Liver (tissue), 9 donors: Measurements from ENCODE around the gene IP6K3. TPM values are rescaled to one million over a fixed set of nuclear protein-coding genes. Genes with fewer than 3 reads are reported as not detected.

ENCODE experiments used
- DNase-seq: peaks from one replicate; pipeline ENCODE4 v3.0.0-alpha.2; 2017; ENCODE audit warnings: low spot score
- H3K27ac ChIP-seq, 2 donors: one replicate each; pipeline ENCODE4 v1.7.0; 2013; ENCODE audit warnings: inconsistent platforms in 2 of 2, low read length in 2 of 2, control low read depth in 1 of 2, low read depth in 1 of 2, mild to moderate bottlenecking in 1 of 2
- H3K27me3 ChIP-seq, 4 donors: one replicate each; pipeline versions ENCODE4 v1.6.1 to v1.7.0; 2013; ENCODE audit warnings: low read length in 3 of 4, inconsistent platforms in 1 of 4, mild to moderate bottlenecking in 1 of 4, moderate library complexity in 1 of 4; ENCODE audit not compliant: control insufficient read depth in 4 of 4, insufficient read depth in 4 of 4
- H3K36me3 ChIP-seq, 4 donors: one replicate each; pipeline versions ENCODE4 v1.6.1 to v1.7.0; 2013; ENCODE audit warnings: low read length in 3 of 4, mild to moderate bottlenecking in 3 of 4, low read depth in 1 of 4, moderate library complexity in 1 of 4; ENCODE audit not compliant: control insufficient read depth in 4 of 4, insufficient read depth in 3 of 4
- H3K4me1 ChIP-seq, 4 donors: one replicate each; pipeline versions ENCODE4 v1.6.1 to v1.7.0; 2013; ENCODE audit warnings: low read length in 3 of 4, mild to moderate bottlenecking in 3 of 4, moderate library complexity in 1 of 4; ENCODE audit not compliant: control insufficient read depth in 4 of 4, insufficient read depth in 4 of 4
- H3K4me3 ChIP-seq, 3 donors: one replicate each; pipeline versions ENCODE4 v1.6.1 to v1.7.0; 2013; ENCODE audit warnings: low read length in 3 of 3, control low read depth in 1 of 3, low read depth in 1 of 3, mild to moderate bottlenecking in 1 of 3
- H3K9ac ChIP-seq, 2 donors: one replicate each; pipeline ENCODE4 v1.7.0; 2013; ENCODE audit warnings: low read length in 2 of 2, mild to moderate bottlenecking in 2 of 2, moderate library complexity in 2 of 2, control low read depth in 1 of 2, low read depth in 1 of 2
- H3K9me3 ChIP-seq, 4 donors: one replicate each; pipeline versions ENCODE4 v1.6.1 to v1.7.0; 2013; ENCODE audit warnings: low read length in 3 of 4; ENCODE audit not compliant: control insufficient read depth in 4 of 4
- ATF3 ChIP-seq: IDR thresholded peaks from 2 replicates; pipeline ENCODE4 v1.6.1; 2016; ENCODE audit warnings: antibody characterized with exemption
- EGR1 ChIP-seq, 2 donors: IDR thresholded peaks; 2 replicates each; pipeline ENCODE4 v1.6.1; 2016 to 2018; ENCODE audit warnings: antibody characterized with exemption in 2 of 2, low read depth in 2 of 2
- FOXA1 ChIP-seq: IDR thresholded peaks from 2 replicates; pipeline ENCODE4 v1.6.1; 2016; ENCODE audit warnings: antibody characterized with exemption
- FOXA2 ChIP-seq: IDR thresholded peaks from 2 replicates; pipeline ENCODE4 v1.6.1; 2016; ENCODE audit warnings: antibody characterized with exemption
- GABPA ChIP-seq, 2 donors: IDR thresholded peaks in 1 of 2; conservative IDR thresholded peaks in 1 of 2; 2 replicates each; pipeline ENCODE4 v1.6.1; 2016; ENCODE audit warnings: antibody characterized with exemption in 2 of 2, mild to moderate bottlenecking in 1 of 2, moderate library complexity in 1 of 2
- HNF4A ChIP-seq, 2 donors: conservative IDR thresholded peaks; 2 replicates each; pipeline ENCODE4 v1.6.1; 2016; ENCODE audit warnings: antibody characterized with exemption in 2 of 2, mild to moderate bottlenecking in 2 of 2
- HNF4G ChIP-seq: IDR thresholded peaks from 2 replicates; pipeline ENCODE4 v1.6.1; 2016; ENCODE audit warnings: antibody characterized with exemption
- JUND ChIP-seq, 2 donors: IDR thresholded peaks; 2 replicates each; pipeline ENCODE4 v1.6.1; 2016; ENCODE audit warnings: antibody characterized with exemption in 2 of 2
- MAX ChIP-seq: IDR thresholded peaks from 2 replicates; pipeline ENCODE4 v1.6.1; 2016; ENCODE audit warnings: antibody characterized with exemption
- NR2F2 ChIP-seq: IDR thresholded peaks from 2 replicates; pipeline ENCODE4 v1.6.1; 2016; ENCODE audit warnings: antibody characterized with exemption
- RAD21 ChIP-seq, 2 donors: IDR thresholded peaks; 2 replicates each; pipeline ENCODE4 v1.6.1; 2016; ENCODE audit warnings: antibody characterized with exemption in 2 of 2, mild to moderate bottlenecking in 2 of 2
- RXRA ChIP-seq, 2 donors: IDR thresholded peaks; 2 replicates each; pipeline ENCODE4 v1.6.1; 2017 to 2018; ENCODE audit warnings: antibody characterized with exemption in 2 of 2, mild to moderate bottlenecking in 1 of 2
- SP1 ChIP-seq: IDR thresholded peaks from 2 replicates; pipeline ENCODE4 v1.6.1; 2018; ENCODE audit warnings: antibody characterized with exemption, mild to moderate bottlenecking
- TAF1 ChIP-seq: conservative IDR thresholded peaks from 2 replicates; pipeline ENCODE4 v1.6.1; 2016; ENCODE audit warnings: antibody characterized with exemption, mild to moderate bottlenecking
- YY1 ChIP-seq: IDR thresholded peaks from 2 replicates; pipeline ENCODE4 v1.6.1; 2016; ENCODE audit warnings: antibody characterized with exemption, mild to moderate bottlenecking
- ZBTB33 ChIP-seq: IDR thresholded peaks from 2 replicates; pipeline ENCODE4 v1.6.1; 2016; ENCODE audit warnings: antibody characterized with exemption
- WGBS: extraction: QIAGEN DNeasy Blood & Tissue Kit; methylation state at CpG from one replicate; pipeline ENCODE4 v1.1.7; 2013; 5-methylcytosine and 5-hydroxymethylcytosine counted together
- polyA plus RNA-seq, 2 donors: library from polyadenylated mRNA; stranded (reverse) in 1 of 2; unstranded in 1 of 2; fragments of 200-250 nt in 1 of 2; fragments of >200 nt in 1 of 2; fragmentation: Nextera tagmentation in 1 of 2; extraction: Ambion mirVana in 1 of 2; gene quantifications; one replicate each; pipeline versions ENCODE4 v1.2.1 to v1.2.3, GENCODE V29; 2013 to 2015
- total RNA-seq, 2 donors: library from RNA; depleted of rRNA; stranded (reverse); fragments of >200 nt; gene quantifications; one replicate each; pipeline ENCODE4 v1.2.3, GENCODE V29; 2014
- TF ChIP-seq, protein P1 (sequence below): IDR thresholded peaks from 2 replicates; pipeline ENCODE4 v1.6.1; 2016; ENCODE audit warnings: antibody characterized with exemption, mild to moderate bottlenecking
- TF ChIP-seq, protein P2 (sequence below): fragments of 150-350 bp; IDR thresholded peaks from 2 replicates; pipeline ENCODE4 v1.5.1; 2017; ENCODE audit warnings: improper control_type of control experiment, low read depth, low read length; ENCODE audit not compliant: missing input control
- donor health status: healthy.
- donor health status: healthy.
- donor health status: healthy.
- donor health status: healthy.
- donor health status: healthy.

IP6K3 gene
- total and polyA plus RNA-seq, 4 donors: 1.5 to 12.9 (median 6.7) TPM

GRCh38 chr6:33713786-33714185, 32.9 kb downstream of the IP6K3 start (continued):
- TF ChIP-seq, protein P1, sequence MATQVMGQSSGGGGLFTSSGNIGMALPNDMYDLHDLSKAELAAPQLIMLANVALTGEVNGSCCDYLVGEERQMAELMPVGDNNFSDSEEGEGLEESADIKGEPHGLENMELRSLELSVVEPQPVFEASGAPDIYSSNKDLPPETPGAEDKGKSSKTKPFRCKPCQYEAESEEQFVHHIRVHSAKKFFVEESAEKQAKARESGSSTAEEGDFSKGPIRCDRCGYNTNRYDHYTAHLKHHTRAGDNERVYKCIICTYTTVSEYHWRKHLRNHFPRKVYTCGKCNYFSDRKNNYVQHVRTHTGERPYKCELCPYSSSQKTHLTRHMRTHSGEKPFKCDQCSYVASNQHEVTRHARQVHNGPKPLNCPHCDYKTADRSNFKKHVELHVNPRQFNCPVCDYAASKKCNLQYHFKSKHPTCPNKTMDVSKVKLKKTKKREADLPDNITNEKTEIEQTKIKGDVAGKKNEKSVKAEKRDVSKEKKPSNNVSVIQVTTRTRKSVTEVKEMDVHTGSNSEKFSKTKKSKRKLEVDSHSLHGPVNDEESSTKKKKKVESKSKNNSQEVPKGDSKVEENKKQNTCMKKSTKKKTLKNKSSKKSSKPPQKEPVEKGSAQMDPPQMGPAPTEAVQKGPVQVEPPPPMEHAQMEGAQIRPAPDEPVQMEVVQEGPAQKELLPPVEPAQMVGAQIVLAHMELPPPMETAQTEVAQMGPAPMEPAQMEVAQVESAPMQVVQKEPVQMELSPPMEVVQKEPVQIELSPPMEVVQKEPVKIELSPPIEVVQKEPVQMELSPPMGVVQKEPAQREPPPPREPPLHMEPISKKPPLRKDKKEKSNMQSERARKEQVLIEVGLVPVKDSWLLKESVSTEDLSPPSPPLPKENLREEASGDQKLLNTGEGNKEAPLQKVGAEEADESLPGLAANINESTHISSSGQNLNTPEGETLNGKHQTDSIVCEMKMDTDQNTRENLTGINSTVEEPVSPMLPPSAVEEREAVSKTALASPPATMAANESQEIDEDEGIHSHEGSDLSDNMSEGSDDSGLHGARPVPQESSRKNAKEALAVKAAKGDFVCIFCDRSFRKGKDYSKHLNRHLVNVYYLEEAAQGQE: no peak

GRCh38 chr6:33712914-33713313, 33.8 kb downstream of the IP6K3 start:
- Histone ChIP-seq H3K4me1 (peaks cover 0 to 31% (median 23%) of the 10 kb centered on the region in 4 donors), H3K36me3 (peaks cover 0 to 7% (median 2%) of the 10 kb centered on the region in 4 donors), H3K4me3 (no peak overlapping the region), H3K27ac (no peak overlapping the region), H3K9me3 (no peaks in the 10 kb centered on the region), H3K27me3 (no peaks in the 10 kb centered on the region), H3K9ac (no peak overlapping the region)
- WGBS: 94% methylated on average over 3 of the region's 3 CpGs
- TF ChIP-seq RXRA (IDR thresholded peaks at IDR 0.05) (no peak), JUND (IDR thresholded peaks at IDR 0.05) (no peak), HNF4A (conservative IDR thresholded peaks at IDR 0.05) (no peak), SP1 (no peak), HNF4G (no peak), RAD21 (IDR thresholded peaks at IDR 0.05) (no peak), TAF1 (no peak), ATF3 (no peak), NR2F2 (no peak), MAX (no peak), ZBTB33 (no peak), GABPA (IDR thresholded peaks at IDR 0.05 in 1 of 2, conservative IDR thresholded peaks at IDR 0.05 in 1 of 2) (no peak), FOXA2 (no peak), EGR1 (IDR thresholded peaks at IDR 0.05; ENCODE audit: low read depth in 2 of 2) (no peak), YY1 (no peak), FOXA1 (no peak)
- TF ChIP-seq, protein P1: no peak
- TF ChIP-seq, protein P2, sequence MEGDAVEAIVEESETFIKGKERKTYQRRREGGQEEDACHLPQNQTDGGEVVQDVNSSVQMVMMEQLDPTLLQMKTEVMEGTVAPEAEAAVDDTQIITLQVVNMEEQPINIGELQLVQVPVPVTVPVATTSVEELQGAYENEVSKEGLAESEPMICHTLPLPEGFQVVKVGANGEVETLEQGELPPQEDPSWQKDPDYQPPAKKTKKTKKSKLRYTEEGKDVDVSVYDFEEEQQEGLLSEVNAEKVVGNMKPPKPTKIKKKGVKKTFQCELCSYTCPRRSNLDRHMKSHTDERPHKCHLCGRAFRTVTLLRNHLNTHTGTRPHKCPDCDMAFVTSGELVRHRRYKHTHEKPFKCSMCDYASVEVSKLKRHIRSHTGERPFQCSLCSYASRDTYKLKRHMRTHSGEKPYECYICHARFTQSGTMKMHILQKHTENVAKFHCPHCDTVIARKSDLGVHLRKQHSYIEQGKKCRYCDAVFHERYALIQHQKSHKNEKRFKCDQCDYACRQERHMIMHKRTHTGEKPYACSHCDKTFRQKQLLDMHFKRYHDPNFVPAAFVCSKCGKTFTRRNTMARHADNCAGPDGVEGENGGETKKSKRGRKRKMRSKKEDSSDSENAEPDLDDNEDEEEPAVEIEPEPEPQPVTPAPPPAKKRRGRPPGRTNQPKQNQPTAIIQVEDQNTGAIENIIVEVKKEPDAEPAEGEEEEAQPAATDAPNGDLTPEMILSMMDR: no peak
- DNase-seq: no peak
